SK-N-SH treated with all-trans-retinoic acid at 6 μM for 48 hours (cell line): ENCODE results near the gene NCOA4.

Experiments
- ATAC-seq: fragments of 200-7000 bp; cut with Tn5 transposase; 3 replicates; pipeline ENCODE4 v1.9.1; 2020; ENCODE audit warnings: mild to moderate bottlenecking, moderate library complexity
- BACH2 ChIP-seq: fragments of 250-450 bp; sonication (Bioruptor Pico); IDR thresholded peaks from 2 replicates; pipeline ENCODE4 v1.9.0; 2021; ENCODE audit warnings: mild to moderate bottlenecking, borderline replicate concordance
- CSDC2 ChIP-seq: fragments of 250-450 bp; sonication (Bioruptor Pico); IDR thresholded peaks from 2 replicates; pipeline ENCODE4 v1.5.0; 2020; ENCODE audit warnings: mild to moderate bottlenecking, moderate library complexity
- ESRRG ChIP-seq: fragments of 250-450 bp; sonication (Bioruptor Pico); IDR thresholded peaks from 2 replicates; pipeline ENCODE4 v1.6.1; 2021; ENCODE audit warnings: mild to moderate bottlenecking
- GLIS3 ChIP-seq: fragments of 250-450 bp; sonication (Bioruptor Pico); IDR thresholded peaks from 2 replicates; pipeline ENCODE4 v1.5.0; 2020; ENCODE audit warnings: mild to moderate bottlenecking, moderate library complexity
- ISL1 ChIP-seq: fragments of 250-450 bp; sonication (Bioruptor Pico); IDR thresholded peaks from 2 replicates; pipeline ENCODE4 v2.1.2; 2022; ENCODE audit warnings: mild to moderate bottlenecking, moderate library complexity
- OSR1 ChIP-seq: fragments of 250-450 bp; sonication (Bioruptor Pico); IDR thresholded peaks from 2 replicates; pipeline ENCODE4 v1.8.0; 2022; ENCODE audit warnings: moderate library complexity, mild to moderate bottlenecking, inconsistent platforms
- RARB ChIP-seq: fragments of 250-450 bp; sonication (Bioruptor Pico); IDR thresholded peaks from 2 replicates; pipeline ENCODE4 v1.8.0; 2021; ENCODE audit warnings: mild to moderate bottlenecking, moderate library complexity
- SNAI2 ChIP-seq: fragments of 250-450 bp; sonication (Bioruptor Pico); IDR thresholded peaks from 2 replicates; pipeline ENCODE4 v1.5.0; 2020; ENCODE audit warnings: mild to moderate bottlenecking, moderate library complexity
- TCF4 ChIP-seq: fragments of 250-450 bp; sonication (Bioruptor Pico); IDR thresholded peaks from 2 replicates; pipeline ENCODE4 v1.8.0; 2021; ENCODE audit warnings: mild to moderate bottlenecking, moderate library complexity, borderline replicate concordance
- TOX ChIP-seq: fragments of 250-450 bp; sonication (Bioruptor Pico); IDR thresholded peaks from 2 replicates; pipeline ENCODE4 v1.8.0; 2021; ENCODE audit warnings: mild to moderate bottlenecking, moderate library complexity, borderline replicate concordance
- ZC3H10 ChIP-seq: fragments of 250-450 bp; sonication (Bioruptor Pico); IDR thresholded peaks from 2 replicates; pipeline ENCODE4 v1.5.1; 2021; ENCODE audit warnings: mild to moderate bottlenecking, moderate library complexity
- ZFP3 ChIP-seq: fragments of 250-450 bp; sonication (Bioruptor Pico); IDR thresholded peaks from 2 replicates; pipeline ENCODE4 v1.5.0; 2020; ENCODE audit warnings: mild to moderate bottlenecking, moderate library complexity
- ZFP30 ChIP-seq: fragments of 450-650 bp; formaldehyde crosslinking; IDR thresholded peaks from 2 replicates; pipeline ENCODE4 v1.5.0; 2022; ENCODE audit warnings: mild to moderate bottlenecking, moderate library complexity
- ZNF565 ChIP-seq: fragments of 450-650 bp; formaldehyde crosslinking; conservative IDR thresholded peaks from 2 replicates; pipeline ENCODE4 v1.5.0; 2020; ENCODE audit warnings: low read depth, mild to moderate bottlenecking, moderate library complexity
- ZNF70 ChIP-seq: fragments of 450-650 bp; formaldehyde crosslinking; IDR thresholded peaks from 2 replicates; pipeline ENCODE4 v1.5.0; 2020; ENCODE audit warnings: mild to moderate bottlenecking, moderate library complexity
- ZNF8 ChIP-seq: fragments of 450-650 bp; formaldehyde crosslinking; IDR thresholded peaks from 2 replicates; pipeline ENCODE4 v1.5.0; 2020; ENCODE audit warnings: mild to moderate bottlenecking, moderate library complexity
- TF ChIP-seq, protein P1 (sequence below): fragments of 250-450 bp; sonication (Bioruptor Pico); IDR thresholded peaks from 2 replicates; pipeline ENCODE4 v1.8.0; 2021; ENCODE audit warnings: low read depth, mild to moderate bottlenecking, moderate library complexity, borderline replicate concordance
- TF ChIP-seq, protein P2 (sequence below): fragments of 250-450 bp; sonication (Bioruptor Pico); IDR thresholded peaks from 2 replicates; pipeline ENCODE4 v1.8.0; 2020; ENCODE audit warnings: mild to moderate bottlenecking, moderate library complexity, borderline replicate concordance
- TF ChIP-seq, protein P3 (sequence below): fragments of 250-450 bp; sonication (Bioruptor Pico); IDR thresholded peaks from 2 replicates; pipeline ENCODE4 v1.5.1; 2020; ENCODE audit warnings: low read depth, mild to moderate bottlenecking, moderate library complexity
- TF ChIP-seq, protein P4 (sequence below): fragments of 250-450 bp; sonication (Bioruptor Pico); IDR thresholded peaks from 2 replicates; pipeline ENCODE4 v1.5.0; 2020; ENCODE audit warnings: mild to moderate bottlenecking, moderate library complexity

The NCOA4 gene

DNA sequence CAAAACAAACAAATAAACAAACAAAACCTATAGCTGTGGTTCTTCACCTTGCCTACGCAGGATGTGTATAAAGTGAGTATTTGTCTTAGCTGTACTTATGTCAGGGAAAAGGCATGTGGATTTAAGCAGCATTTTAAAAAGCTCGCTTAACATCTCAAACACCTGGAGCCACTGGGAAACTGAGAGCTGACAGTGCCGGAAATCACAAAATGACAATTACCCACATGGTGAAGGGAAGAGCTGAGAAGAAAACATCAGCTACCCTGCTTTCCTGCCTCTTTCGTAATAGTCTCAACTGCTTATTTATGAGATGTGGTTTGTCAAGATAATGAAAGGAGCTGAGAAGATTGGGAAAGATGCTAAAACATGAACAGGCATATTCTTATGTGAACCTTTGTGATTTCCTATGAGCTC, 46.7 kb upstream of the NCOA4 start:
- no peak for ATAC-seq

DNA sequence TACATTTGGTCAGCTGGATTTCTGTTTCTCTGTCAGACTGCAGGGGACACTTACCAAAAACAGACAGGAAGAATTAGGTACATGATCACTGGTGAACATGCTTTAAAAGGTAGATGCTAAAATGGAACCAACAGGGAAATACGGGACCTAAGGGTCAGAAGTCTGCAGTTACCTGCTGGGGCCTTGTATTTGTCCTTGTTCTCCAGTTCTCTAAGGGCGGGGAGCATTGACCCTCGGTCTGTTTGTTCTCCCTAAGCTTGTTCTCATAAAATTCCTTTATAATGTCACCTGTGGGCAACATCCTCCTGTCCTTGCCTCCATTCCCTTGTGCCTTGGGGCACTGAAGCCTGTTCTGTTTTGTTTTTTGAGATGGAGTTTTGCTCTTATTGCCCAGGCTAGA, 45.4 kb upstream of the NCOA4 start:
- no peak for ATAC-seq
- TF ChIP-seq OSR1 (no peak), ESRRG (CRISPR knock-in tag) (no peak), ZNF565 (CRISPR knock-in tag) (no peak), ZFP3 (CRISPR knock-in tag) (no peak), GLIS3 (CRISPR knock-in tag) (no peak), TCF4 (CRISPR knock-in tag) (no peak), ZC3H10 (no peak), ZNF70 (CRISPR knock-in tag) (no peak), RARB (CRISPR knock-in tag) (no peak)

More for the DNA sequence above, 46.7 kb upstream of the NCOA4 start:
- TF ChIP-seq ZFP30 (no peak), CSDC2 (CRISPR knock-in tag) (no peak)
- TF ChIP-seq, protein P1, sequence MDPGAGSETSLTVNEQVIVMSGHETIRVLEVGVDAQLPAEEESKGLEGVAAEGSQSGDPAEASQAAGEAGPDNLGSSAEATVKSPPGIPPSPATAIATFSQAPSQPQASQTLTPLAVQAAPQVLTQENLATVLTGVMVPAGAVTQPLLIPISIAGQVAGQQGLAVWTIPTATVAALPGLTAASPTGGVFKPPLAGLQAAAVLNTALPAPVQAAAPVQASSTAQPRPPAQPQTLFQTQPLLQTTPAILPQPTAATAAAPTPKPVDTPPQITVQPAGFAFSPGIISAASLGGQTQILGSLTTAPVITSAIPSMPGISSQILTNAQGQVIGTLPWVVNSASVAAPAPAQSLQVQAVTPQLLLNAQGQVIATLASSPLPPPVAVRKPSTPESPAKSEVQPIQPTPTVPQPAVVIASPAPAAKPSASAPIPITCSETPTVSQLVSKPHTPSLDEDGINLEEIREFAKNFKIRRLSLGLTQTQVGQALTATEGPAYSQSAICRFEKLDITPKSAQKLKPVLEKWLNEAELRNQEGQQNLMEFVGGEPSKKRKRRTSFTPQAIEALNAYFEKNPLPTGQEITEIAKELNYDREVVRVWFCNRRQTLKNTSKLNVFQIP (CRISPR knock-in tag) = no peak

DNA sequence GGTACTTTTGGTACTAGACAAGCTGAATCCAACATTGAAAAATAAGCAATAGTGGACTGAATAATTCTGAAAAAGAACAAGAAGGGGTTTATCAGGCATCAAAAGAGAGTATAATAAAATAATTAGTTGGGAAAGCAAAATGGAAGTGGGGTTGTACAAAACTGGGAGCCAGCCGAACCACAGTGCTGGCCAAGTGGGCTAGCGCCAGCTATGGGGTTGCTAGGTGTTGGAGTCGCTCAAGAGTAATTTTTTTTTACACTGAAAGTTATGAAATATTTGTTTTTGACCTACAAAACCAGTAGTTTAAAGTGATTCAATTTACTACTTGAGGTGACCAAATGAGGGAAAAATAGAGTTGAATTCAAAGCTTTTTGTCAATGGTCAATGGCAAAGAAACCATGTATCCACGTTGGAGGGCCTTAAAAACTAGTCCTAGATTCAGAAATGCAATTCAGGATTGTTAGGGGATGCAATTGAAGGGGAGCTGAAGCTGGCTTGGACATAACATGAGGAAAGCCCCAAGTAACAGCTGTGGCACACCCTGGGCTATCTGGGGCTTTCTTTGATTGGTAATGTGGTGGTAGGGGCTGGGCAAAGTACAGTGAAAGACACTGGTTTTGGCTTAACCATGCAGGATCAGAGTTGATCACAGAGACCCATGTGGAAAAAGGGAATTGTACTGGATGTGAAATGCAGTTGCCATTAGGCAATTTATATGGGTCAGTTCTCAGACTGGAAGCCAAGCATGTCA, 43.9 kb upstream of the NCOA4 start:
- ATAC-seq = no peak
- TF ChIP-seq ZNF8 = no peak

DNA sequence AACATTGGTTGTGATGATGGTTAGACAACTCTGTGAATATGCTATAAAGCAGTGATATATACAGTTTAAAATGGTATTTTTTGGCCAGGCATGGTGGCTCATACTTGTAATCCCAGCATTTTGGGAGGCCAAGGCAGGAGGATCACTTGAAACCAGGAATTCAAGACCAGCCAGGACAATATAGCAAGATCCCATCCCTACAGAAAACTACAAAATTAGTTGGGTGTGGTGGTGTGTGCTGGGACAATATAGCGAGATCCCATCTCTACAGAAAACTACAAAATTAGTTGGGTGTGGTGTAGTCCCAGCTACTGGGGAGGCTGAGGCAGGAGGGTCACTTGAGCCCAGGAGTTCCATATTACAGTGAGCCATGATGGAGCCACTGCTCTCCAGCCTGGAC, 43.1 kb upstream of the NCOA4 start:
- ATAC-seq = no peak
- TF ChIP-seq, protein P2, sequence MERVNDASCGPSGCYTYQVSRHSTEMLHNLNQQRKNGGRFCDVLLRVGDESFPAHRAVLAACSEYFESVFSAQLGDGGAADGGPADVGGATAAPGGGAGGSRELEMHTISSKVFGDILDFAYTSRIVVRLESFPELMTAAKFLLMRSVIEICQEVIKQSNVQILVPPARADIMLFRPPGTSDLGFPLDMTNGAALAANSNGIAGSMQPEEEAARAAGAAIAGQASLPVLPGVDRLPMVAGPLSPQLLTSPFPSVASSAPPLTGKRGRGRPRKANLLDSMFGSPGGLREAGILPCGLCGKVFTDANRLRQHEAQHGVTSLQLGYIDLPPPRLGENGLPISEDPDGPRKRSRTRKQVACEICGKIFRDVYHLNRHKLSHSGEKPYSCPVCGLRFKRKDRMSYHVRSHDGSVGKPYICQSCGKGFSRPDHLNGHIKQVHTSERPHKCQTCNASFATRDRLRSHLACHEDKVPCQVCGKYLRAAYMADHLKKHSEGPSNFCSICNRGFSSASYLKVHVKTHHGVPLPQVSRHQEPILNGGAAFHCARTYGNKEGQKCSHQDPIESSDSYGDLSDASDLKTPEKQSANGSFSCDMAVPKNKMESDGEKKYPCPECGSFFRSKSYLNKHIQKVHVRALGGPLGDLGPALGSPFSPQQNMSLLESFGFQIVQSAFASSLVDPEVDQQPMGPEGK = no peak
- TF ChIP-seq, protein P3, sequence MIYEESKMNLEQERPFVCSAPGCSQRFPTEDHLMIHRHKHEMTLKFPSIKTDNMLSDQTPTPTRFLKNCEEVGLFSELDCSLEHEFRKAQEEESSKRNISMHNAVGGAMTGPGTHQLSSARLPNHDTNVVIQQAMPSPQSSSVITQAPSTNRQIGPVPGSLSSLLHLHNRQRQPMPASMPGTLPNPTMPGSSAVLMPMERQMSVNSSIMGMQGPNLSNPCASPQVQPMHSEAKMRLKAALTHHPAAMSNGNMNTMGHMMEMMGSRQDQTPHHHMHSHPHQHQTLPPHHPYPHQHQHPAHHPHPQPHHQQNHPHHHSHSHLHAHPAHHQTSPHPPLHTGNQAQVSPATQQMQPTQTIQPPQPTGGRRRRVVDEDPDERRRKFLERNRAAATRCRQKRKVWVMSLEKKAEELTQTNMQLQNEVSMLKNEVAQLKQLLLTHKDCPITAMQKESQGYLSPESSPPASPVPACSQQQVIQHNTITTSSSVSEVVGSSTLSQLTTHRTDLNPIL (CRISPR knock-in tag) = no peak
- TF ChIP-seq ZNF70 (CRISPR knock-in tag) (no peak), TCF4 (CRISPR knock-in tag) (no peak), BACH2 (CRISPR knock-in tag) (no peak), ESRRG (CRISPR knock-in tag) (no peak), RARB (CRISPR knock-in tag) (no peak), TOX (CRISPR knock-in tag) (no peak)
- TF ChIP-seq, protein P1 (CRISPR knock-in tag) = no peak

DNA sequence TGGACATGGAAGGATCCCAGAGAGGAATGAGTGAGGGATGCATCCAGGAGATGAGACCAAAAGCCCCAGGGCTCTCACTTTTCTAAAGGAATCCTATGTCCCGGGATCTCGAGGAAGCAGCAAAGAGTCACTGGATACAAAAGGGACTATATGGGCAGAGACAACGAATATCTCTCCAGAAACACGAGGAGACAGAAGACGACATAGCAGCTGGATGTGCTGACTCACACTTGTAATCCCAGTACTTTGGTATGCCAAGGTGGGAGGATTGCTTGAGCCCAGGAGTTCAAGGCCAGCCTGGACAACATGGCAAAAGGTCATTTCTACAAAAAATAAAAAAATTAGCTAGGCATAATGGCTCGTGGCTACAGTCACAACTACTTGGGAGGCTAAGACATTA, 40.3 kb upstream of the NCOA4 start:
- ATAC-seq = no peak
- TF ChIP-seq ISL1 (CRISPR knock-in tag) = no peak
- TF ChIP-seq, protein P4, sequence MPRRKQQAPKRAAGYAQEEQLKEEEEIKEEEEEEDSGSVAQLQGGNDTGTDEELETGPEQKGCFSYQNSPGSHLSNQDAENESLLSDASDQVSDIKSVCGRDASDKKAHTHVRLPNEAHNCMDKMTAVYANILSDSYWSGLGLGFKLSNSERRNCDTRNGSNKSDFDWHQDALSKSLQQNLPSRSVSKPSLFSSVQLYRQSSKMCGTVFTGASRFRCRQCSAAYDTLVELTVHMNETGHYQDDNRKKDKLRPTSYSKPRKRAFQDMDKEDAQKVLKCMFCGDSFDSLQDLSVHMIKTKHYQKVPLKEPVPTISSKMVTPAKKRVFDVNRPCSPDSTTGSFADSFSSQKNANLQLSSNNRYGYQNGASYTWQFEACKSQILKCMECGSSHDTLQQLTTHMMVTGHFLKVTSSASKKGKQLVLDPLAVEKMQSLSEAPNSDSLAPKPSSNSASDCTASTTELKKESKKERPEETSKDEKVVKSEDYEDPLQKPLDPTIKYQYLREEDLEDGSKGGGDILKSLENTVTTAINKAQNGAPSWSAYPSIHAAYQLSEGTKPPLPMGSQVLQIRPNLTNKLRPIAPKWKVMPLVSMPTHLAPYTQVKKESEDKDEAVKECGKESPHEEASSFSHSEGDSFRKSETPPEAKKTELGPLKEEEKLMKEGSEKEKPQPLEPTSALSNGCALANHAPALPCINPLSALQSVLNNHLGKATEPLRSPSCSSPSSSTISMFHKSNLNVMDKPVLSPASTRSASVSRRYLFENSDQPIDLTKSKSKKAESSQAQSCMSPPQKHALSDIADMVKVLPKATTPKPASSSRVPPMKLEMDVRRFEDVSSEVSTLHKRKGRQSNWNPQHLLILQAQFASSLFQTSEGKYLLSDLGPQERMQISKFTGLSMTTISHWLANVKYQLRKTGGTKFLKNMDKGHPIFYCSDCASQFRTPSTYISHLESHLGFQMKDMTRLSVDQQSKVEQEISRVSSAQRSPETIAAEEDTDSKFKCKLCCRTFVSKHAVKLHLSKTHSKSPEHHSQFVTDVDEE (CRISPR knock-in tag) = no peak
- no peak for TF ChIP-seq GLIS3 (CRISPR knock-in tag)
- no peak for TF ChIP-seq SNAI2 (CRISPR knock-in tag)
- TF ChIP-seq, protein P2 = no peak
- no peak for TF ChIP-seq ZNF70 (CRISPR knock-in tag)
- TF ChIP-seq, protein P3 (CRISPR knock-in tag) = no peak
- no peak for TF ChIP-seq OSR1
